ENCODE results near the gene MGAT4B.

GRCh38 chr5:179814090-179814489 lies 7.4 kb upstream of the MGAT4B start:
- no peak for TF ChIP-seq CTCF (conservative IDR thresholded peaks at IDR 0.05)
- TF ChIP-seq EZH2 (IDR thresholded peaks at IDR 0.05; ENCODE audit: low read depth): no peak
